ENCODE data around the gene STRA6.

DNA sequence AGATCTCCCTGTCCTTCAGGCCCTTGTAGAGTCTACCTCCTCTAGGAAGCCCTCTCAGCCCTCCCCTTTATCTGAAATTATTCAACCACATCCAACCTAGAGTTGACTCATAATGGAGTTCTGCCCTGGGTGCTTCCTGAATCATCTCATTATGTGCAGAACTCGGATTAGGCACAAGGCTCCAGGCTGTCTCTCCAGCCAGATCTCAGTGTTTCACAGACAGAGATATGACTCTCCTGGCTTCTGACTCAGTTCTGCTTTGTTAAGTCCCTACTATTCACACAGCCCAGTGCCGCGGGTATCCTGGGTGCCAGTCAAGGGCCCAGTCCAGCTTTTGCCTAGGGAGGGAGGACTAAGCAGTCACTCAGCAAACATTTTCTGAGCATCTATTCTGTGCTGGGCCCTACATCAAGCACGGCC lies 9.3 kb downstream of the STRA6 start:
- TF ChIP-seq CTCF (IDR thresholded peaks at IDR 0.05) (no peak), POLR2A (IDR thresholded peaks at IDR 0.05) (no peak)

Data from esophagus squamous epithelium (tissue), 4 donors.